Measurements from ENCODE around the gene GATAD2B.

The GATAD2B gene

GRCh38 chr1:153968408-153968807, 45.6 kb upstream of the GATAD2B start:
- H3K27ac ChIP-seq (ENCODE audit: low read depth, low read length, poor library complexity, severe bottlenecking) = peak overlapping the region; percentile 96
- H3K36me3 ChIP-seq (ENCODE audit: insufficient read depth, low read length) = peaks cover 11% of the 10 kb centered on the region; the same call in 1 of the 2 replicates
- no peaks in the 10 kb centered on the region for H3K9me2 ChIP-seq (ENCODE audit: low read depth, low read length)
- peaks cover 4% of the 10 kb centered on the region; the same call in 1 of the 2 replicates for H3K79me2 ChIP-seq (ENCODE audit: insufficient read depth, low read length)
- H3K4me1 ChIP-seq (ENCODE audit: insufficient read depth, low read length, severe bottlenecking) = peaks cover 48% of the 10 kb centered on the region
- H3K9me3 ChIP-seq (ENCODE audit: low read length) = no peaks in the 10 kb centered on the region
- H3K27me3 ChIP-seq (ENCODE audit: insufficient read depth, low read length) = no peaks in the 10 kb centered on the region
- H3F3A ChIP-seq (ENCODE audit: insufficient read depth, low read length) = peaks cover 4% of the 10 kb centered on the region; the same call in 1 of the 2 replicates
- H3K9ac ChIP-seq (ENCODE audit: low read length) = peak overlapping the region; percentile 94
- peak overlapping the region; percentile 91 for H3K4me3 ChIP-seq (ENCODE audit: low read depth, low read length, poor library complexity, severe bottlenecking)
- H3K4me2 ChIP-seq (ENCODE audit: low read length) = peak overlapping the region; percentile 77
- H4K20me1 ChIP-seq (ENCODE audit: insufficient read depth, low read length) = no peaks in the 10 kb centered on the region
- TF ChIP-seq EZH2 (IDR thresholded peaks at IDR 0.05; ENCODE audit: borderline replicate concordance, low read length) = no peak
- TF ChIP-seq CTCF (IDR thresholded peaks at IDR 0.05; ENCODE audit: low read length) = no peak
- H2AFZ ChIP-seq (ENCODE audit: low read length) = no peak overlapping the region

GRCh38 chr1:153968000-153968363, 45.2 kb upstream of the GATAD2B start:
- H2AFZ ChIP-seq (ENCODE audit: low read length) = no peak overlapping the region
- peak overlapping the region; percentile 77 for H3K4me2 ChIP-seq (ENCODE audit: low read length)
- peaks cover 4% of the 10 kb centered on the region; the same call in 1 of the 2 replicates for H3K79me2 ChIP-seq (ENCODE audit: insufficient read depth, low read length)
- TF ChIP-seq EZH2 (IDR thresholded peaks at IDR 0.05; ENCODE audit: borderline replicate concordance, low read length) (no peak), CTCF (IDR thresholded peaks at IDR 0.05; ENCODE audit: low read length) (no peak)
- no peaks in the 10 kb centered on the region for H3K9me3 ChIP-seq (ENCODE audit: low read length)
- peak overlapping the region; percentile 96 for H3K27ac ChIP-seq (ENCODE audit: low read depth, low read length, poor library complexity, severe bottlenecking)
- peak overlapping the region; percentile 91 for H3K4me3 ChIP-seq (ENCODE audit: low read depth, low read length, poor library complexity, severe bottlenecking)
- peak overlapping the region; percentile 94 for H3K9ac ChIP-seq (ENCODE audit: low read length)
- no peaks in the 10 kb centered on the region for H3K27me3 ChIP-seq (ENCODE audit: insufficient read depth, low read length)
- no peaks in the 10 kb centered on the region for H3K9me2 ChIP-seq (ENCODE audit: low read depth, low read length)
- peaks cover 4% of the 10 kb centered on the region; the same call in 1 of the 2 replicates for H3F3A ChIP-seq (ENCODE audit: insufficient read depth, low read length)
- peaks cover 49% of the 10 kb centered on the region for H3K4me1 ChIP-seq (ENCODE audit: insufficient read depth, low read length, severe bottlenecking)
- H3K36me3 ChIP-seq (ENCODE audit: insufficient read depth, low read length) = peaks cover 7% of the 10 kb centered on the region; the same call in 1 of the 2 replicates
- no peaks in the 10 kb centered on the region for H4K20me1 ChIP-seq (ENCODE audit: insufficient read depth, low read length)

- H3K36me3 ChIP-seq (ENCODE audit: insufficient read depth, low read length) = peaks cover under 1% of the 10 kb centered on the region; the same call in 1 of the 2 replicates
- peak within 1 kb of the TSS; percentile 94 for H3K9ac ChIP-seq (ENCODE audit: low read length)
- H3K27me3 ChIP-seq (ENCODE audit: insufficient read depth, low read length) = no peaks in the 10 kb centered on the region
- peak within 1 kb of the TSS; percentile 91 for H3K4me3 ChIP-seq (ENCODE audit: low read depth, low read length, poor library complexity, severe bottlenecking)
- H3K27ac ChIP-seq (ENCODE audit: low read depth, low read length, poor library complexity, severe bottlenecking) = peak within 1 kb of the TSS; percentile 96
- H3K79me2 ChIP-seq (ENCODE audit: insufficient read depth, low read length) = peaks cover 4% of the 10 kb centered on the region; the same call in 1 of the 2 replicates
- peaks cover 49% of the 10 kb centered on the region for H3K4me1 ChIP-seq (ENCODE audit: insufficient read depth, low read length, severe bottlenecking)
- H3K9me3 ChIP-seq (ENCODE audit: low read length) = no peaks in the 10 kb centered on the region
- H3K9me2 ChIP-seq (ENCODE audit: low read depth, low read length) = no peaks in the 10 kb centered on the region
- peaks cover 1% of the 10 kb centered on the region; the same call in 1 of the 2 replicates for H3F3A ChIP-seq (ENCODE audit: insufficient read depth, low read length)
- peak; percentile 37 for TF ChIP-seq CTCF (IDR thresholded peaks at IDR 0.05; ENCODE audit: low read length)
- TF ChIP-seq EZH2 (IDR thresholded peaks at IDR 0.05; ENCODE audit: borderline replicate concordance, low read length) = no peak
- peak within 1 kb of the TSS; percentile 77 for H3K4me2 ChIP-seq (ENCODE audit: low read length)
- no peak within 1 kb of the TSS for H2AFZ ChIP-seq (ENCODE audit: low read length)
- H4K20me1 ChIP-seq (ENCODE audit: insufficient read depth, low read length) = no peaks in the 10 kb centered on the region
Measured at GRCh38 chr1:153967107-153967999, 44.6 kb upstream of the GATAD2B start, which contains the start of gene CREB3L4. TSS of gene CREB3L4 (plus strand) at chr1:153967902. CDS start at chr1:153968526, 624 bp downstream.

Measured in OCI-LY1 (cell line).